Effector memory CD8-positive, alpha-beta T cell (primary cell): ENCODE results near the gene RETREG3.
"Not testable (repeated sequence)": the region's sequence is repeated elsewhere in the genome, so short reads cannot be mapped to it uniquely, and the experiment has no call there.

Experiments used
- ATAC-seq: fragments of 150-1000 bp; cut with Tn5 transposase; replicated peaks from 2 replicates; pipeline ENCODE4 v1.10.0; 2021; ENCODE audit warnings: mild to moderate bottlenecking, moderate library complexity
- DNase-seq, 3 experiments: peaks; one replicate each; pipeline ENCODE4 v3.0.0; 2021
- H3K27ac Mint-ChIP-seq, 2 donors: one replicate each; pipeline ENCODE4 v1.8.0; 2022; ENCODE audit warnings: mild to moderate bottlenecking in 2 of 2, mixed read lengths in 2 of 2, moderate library complexity in 2 of 2
- H3K27me3 Mint-ChIP-seq, 2 donors: one replicate each; pipeline ENCODE4 v1.8.0; 2022; ENCODE audit warnings: mixed read lengths in 2 of 2
- H3K36me3 Mint-ChIP-seq: one replicate; pipeline ENCODE4 v1.8.0; 2022; ENCODE audit warnings: mild to moderate bottlenecking, moderate library complexity, mixed read lengths; ENCODE audit not compliant: insufficient read depth
- H3K4me1 Mint-ChIP-seq, 2 donors: one replicate each; pipeline ENCODE4 v1.8.0; 2022; ENCODE audit warnings: low read depth in 2 of 2, mixed read lengths in 2 of 2
- H3K4me3 Mint-ChIP-seq, 2 donors: one replicate each; pipeline ENCODE4 v1.8.0; 2022; ENCODE audit warnings: mild to moderate bottlenecking in 2 of 2, mixed read lengths in 2 of 2, moderate library complexity in 2 of 2
- H3K9me3 Mint-ChIP-seq, 2 donors: one replicate each; pipeline ENCODE4 v1.8.0; 2022; ENCODE audit warnings: mixed read lengths in 2 of 2
- total RNA-seq, 9 experiments: gene quantifications; one replicate each; lab custom pipeline; 2026; lab: John Stamatoyannopoulos, UW

Gene RETREG3
- total RNA-seq, result 75.7 to 204 (median 99.2) reads per million in 9 experiments

GRCh38 chr17:42609182-42609813 lies at the start of gene RETREG3, which contains the start of gene TUBG1:
Gene RETREG3, minus strand, starts transcription at chr17:42609374. Its CDS starts 50 bp downstream, at chr17:42609324.
Gene TUBG1, plus strand, starts transcription at chr17:42609683. Its CDS starts 55 bp downstream, at chr17:42609738.
- Mint-ChIP-seq H3K27me3 (no peaks in the 10 kb centered on the region), H3K27ac (peak within 1 kb of the TSS; percentile 97), H3K36me3 (peaks cover 43% of the 10 kb centered on the region), H3K4me1 (peaks cover 29 to 41% of the 10 kb centered on the region in 2 donors), H3K4me3 (peak within 1 kb of the TSS; percentile 98 to 99), H3K9me3 (no peaks in the 10 kb centered on the region)
- DNase-seq, result peak; percentile 97 to 99 (median 98)
- peak; percentile 89 for ATAC-seq

- Mint-ChIP-seq H3K36me3 (peaks cover 3% of the 10 kb centered on the region), H3K9me3 (no peaks in the 10 kb centered on the region), H3K27ac (peak overlapping the region in 1 of 2 donors; percentile 84), H3K4me1 (peaks cover 9 to 21% of the 10 kb centered on the region in 2 donors), H3K4me3 (peak overlapping the region; percentile 90 to 91), H3K27me3 (peaks cover 7 to 22% of the 10 kb centered on the region in 2 donors)
- DNase-seq (no peak), ATAC-seq (no peak)
These were observed 48.8 kb upstream of the RETREG3 start for GRCh38 chr17:42657824-42658588.

GRCh38 chr17:42655528-42655927 lies 46.4 kb upstream of the RETREG3 start:
- no peak overlapping the region for H3K27ac Mint-ChIP-seq
- no peak overlapping the region for H3K4me3 Mint-ChIP-seq
- H3K27me3 Mint-ChIP-seq, result peaks cover 7 to 30% of the 10 kb centered on the region in 2 donors
- no peaks in the 10 kb centered on the region for H3K9me3 Mint-ChIP-seq
- peaks cover 9 to 21% of the 10 kb centered on the region in 2 donors for H3K4me1 Mint-ChIP-seq
- ATAC-seq (no peak), DNase-seq (no peak)
- peaks cover 3% of the 10 kb centered on the region for H3K36me3 Mint-ChIP-seq

DNA sequence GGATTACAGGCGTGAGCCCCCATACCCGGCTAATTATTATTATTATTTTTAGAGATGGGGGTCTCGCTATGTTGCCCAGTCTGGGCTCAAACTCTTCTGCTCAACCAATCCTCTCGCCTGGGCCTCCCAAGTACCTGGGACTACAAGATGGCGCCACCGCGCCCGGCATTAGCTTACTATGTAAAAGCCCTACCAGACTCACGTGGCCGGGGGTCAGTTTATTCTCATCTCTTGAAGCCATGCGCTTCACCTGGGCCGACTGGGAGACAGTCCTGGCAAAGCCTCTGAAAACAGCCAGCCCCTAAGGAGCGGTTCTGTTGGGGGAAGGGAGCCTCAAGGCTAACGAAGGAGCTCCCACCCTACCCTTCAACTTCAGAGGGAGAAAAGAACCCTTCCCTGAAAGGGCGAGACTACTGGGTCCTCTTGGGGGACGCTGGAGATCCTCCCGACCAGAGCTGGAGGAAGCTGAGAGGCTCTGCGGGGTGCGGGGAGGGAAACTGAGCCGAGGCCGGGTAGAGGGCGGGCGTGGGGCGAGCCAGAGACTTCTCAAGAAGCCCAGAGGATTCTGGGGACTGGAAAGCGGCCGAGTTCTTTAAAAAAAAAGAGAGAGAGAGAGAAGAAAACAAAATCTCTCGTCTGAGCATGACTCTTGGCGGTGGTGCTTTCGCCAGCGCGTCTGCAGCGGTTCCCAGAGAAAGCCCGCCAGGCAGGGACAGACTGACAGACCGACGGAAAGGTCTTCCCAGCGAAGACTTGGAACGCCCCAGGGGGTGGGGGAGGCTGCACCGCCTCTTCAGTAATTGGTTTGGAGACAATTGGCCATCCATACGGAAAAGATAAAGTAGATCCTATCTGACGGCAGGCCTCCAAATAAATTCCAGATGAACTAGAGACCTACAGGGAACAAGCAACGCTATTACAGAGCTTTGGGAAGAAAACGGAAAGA lies 44.3 kb upstream of the RETREG3 start:
- no peak overlapping the region for H3K4me3 Mint-ChIP-seq
- no peaks in the 10 kb centered on the region for H3K9me3 Mint-ChIP-seq
- H3K36me3 Mint-ChIP-seq, result no peaks in the 10 kb centered on the region
- H3K27me3 Mint-ChIP-seq, result peaks cover 7 to 31% of the 10 kb centered on the region in 2 donors
- DNase-seq (no peak), ATAC-seq (no peak)
- H3K4me1 Mint-ChIP-seq, result peaks cover 4 to 11% of the 10 kb centered on the region in 2 donors
- no peak overlapping the region for H3K27ac Mint-ChIP-seq

DNA sequence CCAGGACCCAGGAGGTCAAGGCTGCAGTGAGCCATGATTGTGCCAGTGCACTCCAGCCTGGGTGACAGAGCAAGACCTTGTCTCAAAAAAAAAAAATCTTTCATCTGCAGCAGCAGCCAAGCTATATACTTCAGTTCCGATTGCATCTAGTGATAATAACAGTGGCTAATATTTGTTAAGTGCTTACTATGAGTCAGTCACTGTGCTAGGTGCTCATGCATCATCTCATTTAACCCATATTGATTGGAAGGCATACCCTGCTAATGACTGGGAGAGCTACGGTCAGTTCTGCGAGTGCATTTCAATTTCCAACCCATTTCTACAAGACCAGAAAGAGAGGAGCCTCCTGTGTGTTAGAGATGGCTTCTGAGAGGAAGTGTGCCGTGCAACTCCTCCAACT lies 42.2 kb upstream of the RETREG3 start:
- DNase-seq, result no peak
- Mint-ChIP-seq H3K27ac (no peak overlapping the region), H3K4me1 (peaks cover 0 to 16% of the 10 kb centered on the region in 2 donors), H3K27me3 (peaks cover 7 to 39% of the 10 kb centered on the region in 2 donors), H3K4me3 (no peak overlapping the region), H3K36me3 (no peaks in the 10 kb centered on the region), H3K9me3 (no peaks in the 10 kb centered on the region)
- no peak for ATAC-seq

- Mint-ChIP-seq H3K4me1 (peaks cover 0 to 9% of the 10 kb centered on the region in 2 donors), H3K27ac (no peak overlapping the region), H3K36me3 (no peaks in the 10 kb centered on the region), H3K27me3 (peaks cover 3 to 22% of the 10 kb centered on the region in 2 donors), H3K4me3 (no peak overlapping the region), H3K9me3 (no peaks in the 10 kb centered on the region)
- DNase-seq, result no peak
- ATAC-seq, result peak; percentile 17
These were observed 38.6 kb upstream of the RETREG3 start for GRCh38 chr17:42647778-42648177.

DNA sequence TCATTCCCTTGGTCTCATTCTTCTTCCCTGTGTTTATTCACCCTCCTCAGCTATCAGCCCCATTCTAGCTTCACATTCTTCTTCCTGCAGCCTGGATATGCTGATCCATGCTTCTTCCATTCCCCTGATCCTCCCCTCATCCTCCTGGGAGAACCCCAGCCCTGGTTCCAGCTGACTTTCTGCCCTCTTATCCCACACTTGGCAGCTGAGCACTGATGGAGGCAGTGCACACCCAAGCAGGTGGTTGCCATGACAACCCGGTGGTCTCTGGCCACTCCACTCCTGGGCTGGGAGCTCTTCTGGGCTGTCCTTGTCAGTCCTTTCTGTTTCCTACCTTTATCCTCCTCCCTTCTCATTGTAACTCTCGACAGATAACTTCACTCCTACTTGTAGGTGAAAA lies 33.2 kb upstream of the RETREG3 start:
- Mint-ChIP-seq H3K27ac (no peak overlapping the region), H3K4me3 (no peak overlapping the region), H3K9me3 (no peaks in the 10 kb centered on the region), H3K36me3 (peaks cover 6% of the 10 kb centered on the region), H3K27me3 (peaks cover 12 to 18% of the 10 kb centered on the region in 2 donors), H3K4me1 (peaks cover 0 to 3% of the 10 kb centered on the region in 2 donors)
- ATAC-seq, result no peak
- no peak for DNase-seq

GRCh38 chr17:42640121-42640520 lies 30.9 kb upstream of the RETREG3 start:
- DNase-seq, result no peak
- no peak overlapping the region for H3K27ac Mint-ChIP-seq
- H3K4me3 Mint-ChIP-seq, result no peak overlapping the region
- peaks cover 0 to 3% of the 10 kb centered on the region in 2 donors for H3K4me1 Mint-ChIP-seq
- H3K27me3 Mint-ChIP-seq, result peaks cover 12 to 18% of the 10 kb centered on the region in 2 donors
- ATAC-seq, result peak; percentile 26
- peaks cover 6% of the 10 kb centered on the region for H3K36me3 Mint-ChIP-seq
- H3K9me3 Mint-ChIP-seq, result no peaks in the 10 kb centered on the region

GRCh38 chr17:42639525-42640113 lies 30.4 kb upstream of the RETREG3 start:
- DNase-seq (no peak), ATAC-seq (no peak)
- Mint-ChIP-seq H3K9me3 (no peaks in the 10 kb centered on the region), H3K36me3 (peaks cover 6% of the 10 kb centered on the region), H3K4me3 (no peak overlapping the region), H3K4me1 (peaks cover 0 to 3% of the 10 kb centered on the region in 2 donors), H3K27ac (peak overlapping the region in 1 of 2 donors; percentile 25), H3K27me3 (peaks cover 12 to 18% of the 10 kb centered on the region in 2 donors)

- Mint-ChIP-seq H3K9me3 (no peaks in the 10 kb centered on the region), H3K36me3 (no peaks in the 10 kb centered on the region), H3K4me3 (no peak overlapping the region), H3K27me3 (no peaks in the 10 kb centered on the region), H3K4me1 (no peaks in the 10 kb centered on the region), H3K27ac (no peak overlapping the region)
- no peak for DNase-seq
- ATAC-seq, result no peak
These were observed 23.8 kb upstream of the RETREG3 start for GRCh38 chr17:42632949-42633444.

- ATAC-seq, result no peak
- H3K27me3 Mint-ChIP-seq, result no peaks in the 10 kb centered on the region
- no peak for DNase-seq
These were observed 20.3 kb upstream of the RETREG3 start for GRCh38 chr17:42629411-42630009.

GRCh38 chr17:42627032-42627764 lies 18.0 kb upstream of the RETREG3 start:
- H3K36me3 Mint-ChIP-seq, H3K27ac Mint-ChIP-seq, DNase-seq, H3K4me1 Mint-ChIP-seq, H3K4me3 Mint-ChIP-seq, ATAC-seq, H3K9me3 Mint-ChIP-seq, H3K27me3 Mint-ChIP-seq: not testable (repeated sequence)

More at GRCh38 chr17:42629411-42630009, 20.3 kb upstream of the RETREG3 start:
- no peak overlapping the region for H3K4me3 Mint-ChIP-seq
- H3K9me3 Mint-ChIP-seq, result no peaks in the 10 kb centered on the region
- no peaks in the 10 kb centered on the region for H3K36me3 Mint-ChIP-seq
- H3K27ac Mint-ChIP-seq, result no peak overlapping the region
- H3K4me1 Mint-ChIP-seq, result no peaks in the 10 kb centered on the region
